C4-2B (cell line): ENCODE data around the gene DLGAP4.
"Not testable (repeated sequence)": the region's sequence is repeated elsewhere in the genome, so short reads cannot be mapped to it uniquely, and the experiment has no call there.

ENCODE experiments used
- H3K27ac ChIP-seq: fragments of 450-650 bp; 2 replicates; pipeline ENCODE4 v1.5.1; 2017
- ZFX ChIP-seq: fragments of 450-650 bp; IDR thresholded peaks from 2 replicates; pipeline ENCODE4 v1.6.1; 2017
- TF ChIP-seq, protein P1 (sequence below): fragments of 450-650 bp; conservative IDR thresholded peaks from 2 replicates; pipeline ENCODE4 v1.5.1; 2017; ENCODE audit warnings: mild to moderate bottlenecking

Gene DLGAP4

DNA sequence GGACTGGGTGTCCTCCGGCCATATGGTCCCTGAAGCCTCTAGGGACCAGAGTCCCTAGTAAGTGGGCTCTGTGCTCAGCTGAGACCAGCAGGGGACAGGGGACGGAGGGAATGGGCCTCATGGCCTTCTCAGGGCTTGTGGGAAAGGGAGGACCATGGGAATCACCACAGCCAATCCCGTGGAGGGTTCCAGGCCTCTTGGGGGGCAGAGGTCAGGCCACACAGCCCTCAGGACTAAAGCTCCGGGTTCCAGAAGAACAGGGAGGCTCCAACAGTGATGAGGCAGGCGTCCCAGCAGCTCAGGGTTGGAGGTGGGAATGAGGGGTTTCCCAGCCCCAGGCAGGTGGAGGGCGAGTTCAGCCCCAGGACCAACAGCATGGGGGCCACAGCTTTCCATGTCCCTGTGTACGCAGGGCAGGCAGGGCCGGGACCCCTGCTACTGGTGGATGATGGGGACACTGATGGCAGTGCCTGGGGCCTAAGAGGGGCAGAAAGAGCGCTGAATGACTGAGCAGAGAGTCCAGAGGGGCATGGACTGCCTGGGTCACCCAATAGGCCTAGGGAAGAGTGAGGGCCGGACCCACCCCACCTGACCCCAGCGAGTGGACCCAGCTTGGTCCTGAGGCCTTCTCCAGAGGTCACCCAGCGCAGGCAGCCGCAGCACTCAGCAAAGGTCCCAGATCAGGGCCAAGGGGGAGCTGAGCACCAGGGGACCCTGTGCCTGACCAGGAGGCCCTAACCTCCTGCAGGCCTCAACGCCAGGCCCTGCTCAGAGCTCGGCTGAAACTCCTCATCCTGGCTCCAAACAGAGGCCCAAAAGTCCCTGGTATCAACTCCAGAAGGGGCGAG is 244.0 kb downstream of the DLGAP4 start:
- H3K27ac ChIP-seq: no peak overlapping the region
- TF ChIP-seq, protein P1, sequence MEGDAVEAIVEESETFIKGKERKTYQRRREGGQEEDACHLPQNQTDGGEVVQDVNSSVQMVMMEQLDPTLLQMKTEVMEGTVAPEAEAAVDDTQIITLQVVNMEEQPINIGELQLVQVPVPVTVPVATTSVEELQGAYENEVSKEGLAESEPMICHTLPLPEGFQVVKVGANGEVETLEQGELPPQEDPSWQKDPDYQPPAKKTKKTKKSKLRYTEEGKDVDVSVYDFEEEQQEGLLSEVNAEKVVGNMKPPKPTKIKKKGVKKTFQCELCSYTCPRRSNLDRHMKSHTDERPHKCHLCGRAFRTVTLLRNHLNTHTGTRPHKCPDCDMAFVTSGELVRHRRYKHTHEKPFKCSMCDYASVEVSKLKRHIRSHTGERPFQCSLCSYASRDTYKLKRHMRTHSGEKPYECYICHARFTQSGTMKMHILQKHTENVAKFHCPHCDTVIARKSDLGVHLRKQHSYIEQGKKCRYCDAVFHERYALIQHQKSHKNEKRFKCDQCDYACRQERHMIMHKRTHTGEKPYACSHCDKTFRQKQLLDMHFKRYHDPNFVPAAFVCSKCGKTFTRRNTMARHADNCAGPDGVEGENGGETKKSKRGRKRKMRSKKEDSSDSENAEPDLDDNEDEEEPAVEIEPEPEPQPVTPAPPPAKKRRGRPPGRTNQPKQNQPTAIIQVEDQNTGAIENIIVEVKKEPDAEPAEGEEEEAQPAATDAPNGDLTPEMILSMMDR: no peak
- TF ChIP-seq ZFX: no peak

DNA sequence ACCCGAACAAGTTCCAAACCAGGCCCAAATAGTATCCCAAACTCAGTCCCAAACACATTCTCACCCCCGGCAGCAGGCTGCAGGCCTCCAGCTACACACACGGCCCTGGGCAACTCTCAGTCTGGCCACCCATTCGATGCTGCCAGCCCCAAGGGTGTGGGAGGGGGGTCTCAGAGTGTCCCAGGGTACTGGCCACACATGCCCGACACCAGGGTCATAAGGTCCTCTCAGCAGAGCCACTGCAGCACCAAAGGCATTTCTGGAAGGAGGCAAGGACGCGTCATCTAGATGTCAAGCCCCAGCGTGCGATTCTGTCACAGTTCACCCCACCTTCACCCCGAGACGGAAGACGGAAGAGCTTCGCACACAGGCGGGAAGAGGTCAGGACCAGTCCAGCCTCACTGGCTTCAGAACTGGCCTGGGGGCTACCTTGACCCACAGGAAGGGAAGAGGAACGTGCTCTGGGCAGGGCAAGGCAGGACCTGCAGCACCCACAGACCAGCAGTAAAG is 244.7 kb downstream of the DLGAP4 start:
- H3K27ac ChIP-seq: no peak overlapping the region
- TF ChIP-seq, protein P1: no peak
- no peak for TF ChIP-seq ZFX

DNA sequence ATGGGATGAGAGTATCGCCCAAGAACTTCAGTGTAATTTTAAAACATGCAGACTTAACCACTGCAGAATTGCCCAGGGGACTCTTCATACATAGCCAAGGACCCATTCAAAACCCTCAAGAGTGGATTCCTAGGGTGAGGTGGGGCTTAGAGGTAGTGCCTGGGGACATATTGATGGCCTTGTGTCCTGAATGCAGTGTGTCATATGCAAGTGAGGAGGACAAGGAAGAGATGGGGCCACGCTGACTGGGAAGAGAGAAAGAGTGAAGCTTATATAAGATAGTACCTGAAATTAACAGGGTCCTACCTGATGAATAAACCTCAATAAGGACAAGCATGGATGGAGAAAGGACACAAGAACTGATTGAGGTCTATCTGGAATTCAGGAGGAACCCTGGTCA is 249.1 kb downstream of the DLGAP4 start:
- TF ChIP-seq, protein P1: no peak
- TF ChIP-seq ZFX: no peak
- no peak overlapping the region for H3K27ac ChIP-seq

DNA sequence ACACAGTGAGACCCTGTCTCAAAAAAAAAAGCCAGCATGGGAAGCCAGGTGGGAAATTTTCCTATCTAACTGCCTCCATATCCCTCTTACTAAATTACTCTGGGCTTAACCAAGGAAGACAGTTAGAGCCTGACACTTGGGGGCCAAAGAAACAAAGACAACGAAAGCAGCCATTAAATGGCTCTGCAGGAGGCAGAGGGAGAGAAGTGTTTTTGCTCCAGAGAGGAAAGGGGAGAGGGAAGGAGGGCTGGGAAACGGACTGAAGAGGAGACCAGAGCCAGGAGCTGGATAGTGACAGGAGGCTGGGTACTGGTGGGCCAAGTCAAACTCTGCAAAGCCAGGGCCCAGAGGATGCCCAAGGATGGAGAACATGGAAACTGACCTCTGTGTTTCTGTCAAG is 256.6 kb downstream of the DLGAP4 start:
- no peak overlapping the region for H3K27ac ChIP-seq
- no peak for TF ChIP-seq ZFX
- TF ChIP-seq, protein P1: no peak

DNA sequence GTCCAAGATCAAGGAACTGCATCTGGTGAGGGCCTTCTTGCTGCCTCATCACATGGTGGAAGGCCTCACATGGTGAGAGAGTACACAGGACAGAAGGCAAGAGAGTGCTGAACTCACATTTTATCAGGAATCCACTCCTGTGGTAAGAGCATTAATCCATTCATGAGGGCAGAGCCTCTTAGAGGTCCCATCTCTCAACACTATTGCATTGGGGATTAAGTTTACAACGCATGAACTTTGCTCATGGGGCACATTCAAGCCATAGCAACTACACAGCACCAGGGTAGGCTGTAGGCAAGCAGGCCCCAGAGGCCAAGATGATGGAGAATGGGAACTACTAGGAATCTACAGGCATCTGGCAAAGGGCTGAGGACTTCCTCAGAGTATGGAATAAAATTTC is 257.2 kb downstream of the DLGAP4 start:
- TF ChIP-seq, protein P1: no peak
- TF ChIP-seq ZFX: no peak
- H3K27ac ChIP-seq: no peak overlapping the region

DNA sequence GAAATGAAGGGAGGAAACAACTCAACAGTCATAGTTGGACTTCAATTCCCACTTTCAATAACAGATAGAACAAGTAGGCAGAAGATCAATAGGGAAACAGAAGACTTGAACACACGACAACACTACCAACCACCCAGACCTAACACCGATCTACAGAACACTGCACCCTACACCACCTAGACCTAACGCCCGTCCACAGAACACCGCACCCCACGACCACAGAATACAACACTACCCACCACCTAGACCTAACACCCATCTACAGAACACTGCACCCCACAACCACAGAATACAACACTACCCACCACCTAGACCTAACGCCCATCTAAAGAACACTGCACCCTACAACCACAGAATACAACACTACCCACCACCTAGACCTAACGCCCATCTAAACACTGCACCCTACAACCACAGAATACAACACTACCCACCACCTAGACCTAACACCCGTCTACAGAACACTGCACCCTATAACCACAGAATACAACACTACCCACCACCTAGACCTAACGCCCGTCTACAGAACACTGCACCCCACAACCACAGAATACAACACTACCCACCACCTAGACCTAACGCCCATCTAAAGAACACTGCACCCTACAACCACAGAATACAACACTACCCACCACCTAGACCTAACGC is 258.1 kb downstream of the DLGAP4 start:
- not testable (repeated sequence) for H3K27ac ChIP-seq

DNA sequence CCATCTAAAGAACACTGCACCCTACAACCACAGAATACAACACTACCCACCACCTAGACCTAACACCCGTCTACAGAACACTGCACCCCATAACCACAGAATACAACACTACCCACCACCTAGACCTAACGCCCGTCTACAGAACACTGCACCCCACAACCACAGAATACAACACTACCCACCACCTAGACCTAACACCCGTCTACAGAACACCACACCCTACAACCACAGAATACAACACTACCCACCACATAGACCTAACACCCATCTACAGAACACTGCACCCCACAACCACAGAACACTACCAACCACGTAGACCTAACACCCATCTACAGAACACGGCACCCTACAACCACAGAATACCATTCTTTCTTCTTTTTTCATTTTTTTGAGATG is 258.6 kb downstream of the DLGAP4 start:
- not testable (repeated sequence) for H3K27ac ChIP-seq

DNA sequence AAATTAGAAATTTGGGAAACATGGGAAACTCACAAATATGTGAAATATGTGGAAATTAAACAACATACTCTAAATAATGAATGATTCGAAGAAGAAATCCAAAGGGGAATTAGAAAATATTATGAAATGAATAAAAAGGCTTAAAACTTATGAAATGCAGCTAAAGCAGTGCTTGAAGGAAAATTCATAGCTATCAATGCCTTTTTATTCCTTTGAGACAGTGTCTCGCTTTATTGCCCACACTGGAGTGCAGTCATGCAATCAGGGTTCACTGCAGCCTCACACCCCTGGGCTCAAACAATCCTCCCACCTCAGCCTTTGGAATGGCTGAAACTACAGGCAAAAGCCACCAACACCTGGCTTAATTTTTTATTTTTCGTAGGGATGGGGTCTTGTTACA is 259.4 kb downstream of the DLGAP4 start:
- H3K27ac ChIP-seq: no peak overlapping the region

More for the DNA sequence above, 259.4 kb downstream of the DLGAP4 start:
- TF ChIP-seq, protein P1: no peak
